ENCODE measurements around the gene KLRB1. TPM values are rescaled to one million over a fixed set of nuclear protein-coding genes. Genes with fewer than 3 reads are reported as not detected.
"Not testable (repeated sequence)": the region's sequence is repeated elsewhere in the genome, so short reads cannot be mapped to it uniquely, and the experiment has no call there.

The KLRB1 gene
- total RNA-seq, 1 experiment from 2014 or later = not detected

DNA sequence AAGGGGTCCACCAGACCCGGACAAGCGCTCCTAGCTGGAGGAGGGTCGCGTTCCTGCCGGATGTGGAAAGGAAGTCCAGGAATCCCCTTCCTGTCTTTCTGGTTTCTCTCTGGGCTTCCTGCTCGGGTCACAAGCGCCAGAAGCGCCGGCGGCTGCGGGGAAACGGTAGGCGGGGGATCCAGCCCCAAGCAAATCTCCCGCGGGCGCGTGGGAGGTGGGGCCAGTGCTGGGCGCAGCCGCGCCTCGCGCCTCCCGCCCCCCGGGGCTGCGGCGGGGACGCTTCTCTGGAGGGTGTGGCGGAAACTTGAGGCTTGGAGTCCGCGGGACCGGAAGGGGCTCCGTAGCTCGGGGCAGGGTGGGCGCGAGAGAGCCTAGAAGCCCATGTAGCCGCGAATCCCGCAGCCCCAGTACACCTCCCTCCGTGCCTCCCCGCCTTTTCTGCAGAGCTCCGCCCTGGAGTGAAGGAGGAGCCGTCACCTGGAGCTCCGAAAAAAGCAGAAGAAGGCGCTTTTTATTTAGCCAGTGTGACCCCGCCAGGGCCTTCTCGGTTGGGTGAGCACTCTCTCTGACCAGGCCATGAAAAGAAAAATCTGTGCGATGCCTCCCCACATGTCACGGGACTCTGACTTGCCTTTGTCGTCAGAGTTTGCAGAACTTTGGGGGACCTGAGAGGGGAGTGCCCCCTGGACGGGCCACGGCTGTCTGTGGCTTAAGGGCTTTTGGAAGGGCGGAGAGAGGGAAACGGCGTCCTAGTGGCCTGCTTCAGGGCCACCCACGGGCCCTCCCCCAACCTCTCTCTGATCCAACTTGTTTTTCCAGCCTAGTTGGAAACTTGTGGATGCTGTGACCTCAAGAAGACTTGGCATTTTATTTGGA lies 40.3 kb upstream of the KLRB1 start:
- ATAC-seq = peak; percentile 90
- TSS peak; percentile 60 for BruUV-seq (replicated peaks)
- DNase-seq (ENCODE audit: low read depth, low spot score) = no peak

DNA sequence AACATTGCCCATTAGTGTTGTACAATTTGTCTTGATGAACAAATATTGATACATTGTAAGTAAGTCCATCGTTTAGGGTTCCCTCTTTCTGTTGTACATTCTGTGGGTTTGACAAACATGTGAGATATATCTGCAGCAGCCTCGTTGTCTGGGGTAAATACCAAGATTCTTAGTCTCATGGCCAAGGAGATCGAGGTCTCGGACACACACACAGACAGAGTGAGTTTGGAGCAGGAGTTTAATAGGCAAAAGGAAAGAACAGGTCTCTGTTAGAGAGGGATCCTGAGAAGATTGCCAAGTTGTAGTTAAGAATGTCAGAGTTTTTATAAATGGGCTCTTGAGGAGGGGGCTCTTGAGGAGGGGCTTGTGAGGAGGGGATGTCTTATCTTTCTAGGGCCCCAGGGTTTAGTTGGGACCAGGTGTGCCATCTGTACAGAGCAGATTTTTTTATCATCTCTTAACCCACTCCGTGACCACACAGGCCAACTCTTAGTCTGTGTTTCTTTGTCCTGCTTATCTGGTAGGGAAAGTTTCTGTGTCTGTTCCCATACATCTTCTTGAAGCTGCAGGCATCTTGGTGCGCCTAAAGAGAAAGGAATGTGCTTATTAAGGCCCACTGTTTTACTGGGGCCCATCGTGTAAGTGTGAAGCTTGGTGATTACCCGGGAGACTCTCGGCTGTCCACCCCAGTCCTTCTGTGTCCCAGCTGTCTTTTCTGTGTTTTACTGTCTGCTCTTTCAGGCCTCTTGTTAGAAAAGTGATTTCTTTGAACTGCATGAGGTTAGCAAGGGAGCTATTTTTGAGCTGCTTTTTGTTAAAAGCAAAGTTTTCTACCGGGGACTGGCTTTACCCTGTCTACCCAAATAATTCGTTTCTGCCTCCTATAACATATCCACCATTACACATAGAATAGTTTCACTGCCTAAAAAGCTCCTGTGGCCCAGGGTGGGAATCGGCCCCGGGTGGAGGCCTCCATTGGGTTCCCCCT lies 39.4 kb upstream of the KLRB1 start:
- POLR2A ChIA-PET = no interaction called here
- CTCF ChIA-PET = no interaction called here
- Histone ChIP-seq H3K9me2 (ENCODE audit: insufficient read depth) (no peaks in the 10 kb centered on the region), H3K4me2 (ENCODE audit: low read length) (peak overlapping the region; percentile 79), H3K27ac (ENCODE audit: low read depth, low read length) (peak overlapping the region; percentile 46), H4K20me1 (ENCODE audit: insufficient read depth) (no peaks in the 10 kb centered on the region), H3K4me1 (ENCODE audit: control insufficient read depth in 1 of 2, insufficient read depth in 2 of 2, low read length in 2 of 2) (peaks cover 0 to 12% of the 10 kb centered on the region in 2 experiments; a peak in 1 of 4 replicates), H3K9me3 (ENCODE audit: control insufficient read depth in 1 of 2, insufficient read depth in 1 of 2, low read depth in 1 of 2, low read length in 2 of 2) (no peaks in the 10 kb centered on the region), H3K27me3 (ENCODE audit: insufficient read depth, low read length) (no peaks in the 10 kb centered on the region), H3K79me2 (ENCODE audit: insufficient read depth, low read length) (no peaks in the 10 kb centered on the region), H3K4me3 (replicated peaks in 1 of 2; ENCODE audit: low read depth in 1 of 2, low read length in 2 of 2) (peak overlapping the region; percentile 45 to 61), H3K9ac (ENCODE audit: low read length) (peak overlapping the region; percentile 54), H3K36me3 (ENCODE audit: control insufficient read depth in 1 of 2, insufficient read depth in 2 of 2, low read length in 2 of 2) (no peaks in the 10 kb centered on the region), H2AFZ (ENCODE audit: low read depth, low read length, poor library complexity, severe bottlenecking) (peak overlapping the region; percentile 27)
- DNase-seq (ENCODE audit: low read depth, low spot score) (no peak), ATAC-seq (peak; percentile 29; the same call in 1 of the 2 replicates)
- BruUV-seq (replicated peaks) = no TSS peak
- TF ChIP-seq, protein P1, sequence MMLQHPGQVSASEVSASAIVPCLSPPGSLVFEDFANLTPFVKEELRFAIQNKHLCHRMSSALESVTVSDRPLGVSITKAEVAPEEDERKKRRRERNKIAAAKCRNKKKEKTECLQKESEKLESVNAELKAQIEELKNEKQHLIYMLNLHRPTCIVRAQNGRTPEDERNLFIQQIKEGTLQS (IDR thresholded peaks at IDR 0.05) = no peak
- TF ChIP-seq EGR1 (IDR thresholded peaks at IDR 0.05; ENCODE audit: low read depth) = no peak; the same call in 1 of the 2 replicates
- intact Hi-C loops (cut with micrococcal nuclease) = no loop called here
- RAD21 ChIA-PET (ENCODE audit: low non-redundant PET in 1 of 2, low total read pairs in 2 of 2, uncharacterized antibody in 2 of 2, unreplicated experiment in 2 of 2) = no interaction called here

More for the DNA sequence above, 40.3 kb upstream of the KLRB1 start:
- no peaks in the 10 kb centered on the region for H3K9me2 ChIP-seq (ENCODE audit: insufficient read depth)
- no peaks in the 10 kb centered on the region for H3K27me3 ChIP-seq (ENCODE audit: insufficient read depth, low read length)
- peak overlapping the region; percentile 54 for H3K9ac ChIP-seq (ENCODE audit: low read length)
- ChIA-PET CTCF (interaction anchor here (1.6 kb wide), 1 partner anchor 317 kb away, joined by 3 read pairs; no protein-coding TSS in a partner anchor), RAD21 (ENCODE audit: low non-redundant PET in 1 of 2, low total read pairs in 2 of 2, uncharacterized antibody in 2 of 2, unreplicated experiment in 2 of 2) (no interaction called here), POLR2A (no interaction called here)
- intact Hi-C loops (cut with micrococcal nuclease) = no loop called here
- peak overlapping the region; percentile 79 for H3K4me2 ChIP-seq (ENCODE audit: low read length)
- H3K36me3 ChIP-seq (ENCODE audit: control insufficient read depth in 1 of 2, insufficient read depth in 2 of 2, low read length in 2 of 2) = no peaks in the 10 kb centered on the region
- TF ChIP-seq RAD21 (IDR thresholded peaks at IDR 0.05; ENCODE audit: low read depth) (no peak), EGR1 (IDR thresholded peaks at IDR 0.05; ENCODE audit: low read depth) (peak; percentile 43; the same call in 1 of the 2 replicates), POLR2AphosphoS5 (IDR thresholded peaks at IDR 0.05; ENCODE audit: low read depth, low read length) (0 out of 2 replicates have a peak, but pooled peaks have one; percentile 32)
- no peaks in the 10 kb centered on the region for H3K79me2 ChIP-seq (ENCODE audit: insufficient read depth, low read length)
- peak overlapping the region; percentile 46 for H3K27ac ChIP-seq (ENCODE audit: low read depth, low read length)
- H2AFZ ChIP-seq (ENCODE audit: low read depth, low read length, poor library complexity, severe bottlenecking) = peak overlapping the region; percentile 27
- H3K9me3 ChIP-seq (ENCODE audit: control insufficient read depth in 1 of 2, insufficient read depth in 1 of 2, low read depth in 1 of 2, low read length in 2 of 2) = no peaks in the 10 kb centered on the region
- peaks cover 0 to 12% of the 10 kb centered on the region in 2 experiments; a peak in 1 of 4 replicates for H3K4me1 ChIP-seq (ENCODE audit: control insufficient read depth in 1 of 2, insufficient read depth in 2 of 2, low read length in 2 of 2)
- peak overlapping the region; percentile 45 to 61 for H3K4me3 ChIP-seq (replicated peaks in 1 of 2; ENCODE audit: low read depth in 1 of 2, low read length in 2 of 2)
- no peaks in the 10 kb centered on the region for H4K20me1 ChIP-seq (ENCODE audit: insufficient read depth)

DNA sequence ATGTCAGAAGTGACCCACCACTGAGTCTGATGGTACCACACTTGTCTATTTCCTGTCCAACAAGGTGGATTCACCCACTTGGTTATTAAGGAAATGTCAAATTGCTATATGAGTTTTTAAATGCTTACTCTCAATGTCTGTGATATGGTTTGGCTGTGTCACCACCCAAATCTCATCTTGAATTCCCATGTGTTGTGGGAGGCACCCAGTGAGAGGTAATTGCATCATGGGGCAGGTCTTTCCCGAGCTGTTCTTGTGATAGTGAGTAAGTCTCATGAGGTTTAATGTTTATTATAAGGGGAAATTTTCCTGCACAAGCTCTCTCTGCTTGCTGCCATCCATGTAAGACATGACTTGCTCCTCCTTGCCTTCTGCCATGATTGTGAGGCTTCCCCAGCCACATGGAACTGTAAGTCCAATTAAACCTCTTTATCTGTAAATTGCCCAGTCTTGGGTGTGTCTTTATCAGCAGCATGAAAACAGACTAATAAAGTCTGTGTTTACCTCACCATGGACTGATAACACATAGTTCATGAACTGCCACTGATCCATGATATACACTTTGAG lies 37.4 kb upstream of the KLRB1 start:
- H3K36me3 ChIP-seq (ENCODE audit: control insufficient read depth in 1 of 2, insufficient read depth in 2 of 2, low read length in 2 of 2); CTCF ChIA-PET; H2AFZ ChIP-seq (ENCODE audit: low read depth, low read length, poor library complexity, severe bottlenecking); ATAC-seq; RAD21 ChIA-PET (ENCODE audit: low non-redundant PET in 1 of 2, low total read pairs in 2 of 2, uncharacterized antibody in 2 of 2, unreplicated experiment in 2 of 2); H3K4me3 ChIP-seq (replicated peaks in 1 of 2; ENCODE audit: low read depth in 1 of 2, low read length in 2 of 2); H3K9me3 ChIP-seq (ENCODE audit: control insufficient read depth in 1 of 2, insufficient read depth in 1 of 2, low read depth in 1 of 2, low read length in 2 of 2); DNase-seq (ENCODE audit: low read depth, low spot score); H3K27me3 ChIP-seq (ENCODE audit: insufficient read depth, low read length); H4K20me1 ChIP-seq (ENCODE audit: insufficient read depth); H3K9ac ChIP-seq (ENCODE audit: low read length); H3K9me2 ChIP-seq (ENCODE audit: insufficient read depth); H3K79me2 ChIP-seq (ENCODE audit: insufficient read depth, low read length); H3K27ac ChIP-seq (ENCODE audit: low read depth, low read length); BruUV-seq (replicated peaks); POLR2A ChIA-PET; H3K4me2 ChIP-seq (ENCODE audit: low read length); intact Hi-C loops (cut with micrococcal nuclease): not testable (repeated sequence)
- H3K4me1 ChIP-seq (ENCODE audit: control insufficient read depth in 1 of 2, insufficient read depth in 2 of 2, low read length in 2 of 2) = peaks cover 0 to 12% of the 10 kb centered on the region in 2 experiments; a peak in 1 of 4 replicates

Data from HCT116 (cell line).